ENCODE results near the gene FANCC.

DNA sequence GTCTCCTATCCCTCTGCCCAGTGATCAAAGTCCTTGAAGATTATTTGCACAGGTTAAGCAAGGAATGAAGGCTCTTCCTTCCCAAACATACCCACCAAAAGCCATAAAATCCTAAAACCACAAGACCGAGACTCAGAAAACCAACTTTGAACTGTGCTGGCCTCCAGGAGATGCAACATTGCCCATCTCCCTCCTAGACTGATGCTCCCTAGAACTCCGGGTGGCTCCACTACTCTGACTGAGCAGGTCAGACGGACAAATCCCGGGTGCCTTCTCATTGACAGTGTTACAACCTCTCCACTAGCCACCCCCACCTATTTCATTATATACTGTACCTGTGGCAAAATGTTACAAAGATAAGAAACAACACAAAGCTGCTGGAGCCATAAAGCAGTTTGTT is 110.1 kb downstream of the FANCC start:
- TF ChIP-seq, protein P1, sequence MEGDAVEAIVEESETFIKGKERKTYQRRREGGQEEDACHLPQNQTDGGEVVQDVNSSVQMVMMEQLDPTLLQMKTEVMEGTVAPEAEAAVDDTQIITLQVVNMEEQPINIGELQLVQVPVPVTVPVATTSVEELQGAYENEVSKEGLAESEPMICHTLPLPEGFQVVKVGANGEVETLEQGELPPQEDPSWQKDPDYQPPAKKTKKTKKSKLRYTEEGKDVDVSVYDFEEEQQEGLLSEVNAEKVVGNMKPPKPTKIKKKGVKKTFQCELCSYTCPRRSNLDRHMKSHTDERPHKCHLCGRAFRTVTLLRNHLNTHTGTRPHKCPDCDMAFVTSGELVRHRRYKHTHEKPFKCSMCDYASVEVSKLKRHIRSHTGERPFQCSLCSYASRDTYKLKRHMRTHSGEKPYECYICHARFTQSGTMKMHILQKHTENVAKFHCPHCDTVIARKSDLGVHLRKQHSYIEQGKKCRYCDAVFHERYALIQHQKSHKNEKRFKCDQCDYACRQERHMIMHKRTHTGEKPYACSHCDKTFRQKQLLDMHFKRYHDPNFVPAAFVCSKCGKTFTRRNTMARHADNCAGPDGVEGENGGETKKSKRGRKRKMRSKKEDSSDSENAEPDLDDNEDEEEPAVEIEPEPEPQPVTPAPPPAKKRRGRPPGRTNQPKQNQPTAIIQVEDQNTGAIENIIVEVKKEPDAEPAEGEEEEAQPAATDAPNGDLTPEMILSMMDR (IDR thresholded peaks at IDR 0.05; ENCODE audit: low read depth, low read length, missing input control): no peak
- TF ChIP-seq SP1 (IDR thresholded peaks at IDR 0.05) (no peak), TAF1 (conservative IDR thresholded peaks at IDR 0.05) (no peak), RAD21 (IDR thresholded peaks at IDR 0.05) (no peak), RXRA (IDR thresholded peaks at IDR 0.05) (no peak), JUND (IDR thresholded peaks at IDR 0.05) (no peak), GABPA (IDR thresholded peaks at IDR 0.05 in 1 of 2, conservative IDR thresholded peaks at IDR 0.05 in 1 of 2) (no peak), FOXA1 (IDR thresholded peaks at IDR 0.05) (no peak), NR2F2 (IDR thresholded peaks at IDR 0.05) (no peak)
- TF ChIP-seq, protein P2, sequence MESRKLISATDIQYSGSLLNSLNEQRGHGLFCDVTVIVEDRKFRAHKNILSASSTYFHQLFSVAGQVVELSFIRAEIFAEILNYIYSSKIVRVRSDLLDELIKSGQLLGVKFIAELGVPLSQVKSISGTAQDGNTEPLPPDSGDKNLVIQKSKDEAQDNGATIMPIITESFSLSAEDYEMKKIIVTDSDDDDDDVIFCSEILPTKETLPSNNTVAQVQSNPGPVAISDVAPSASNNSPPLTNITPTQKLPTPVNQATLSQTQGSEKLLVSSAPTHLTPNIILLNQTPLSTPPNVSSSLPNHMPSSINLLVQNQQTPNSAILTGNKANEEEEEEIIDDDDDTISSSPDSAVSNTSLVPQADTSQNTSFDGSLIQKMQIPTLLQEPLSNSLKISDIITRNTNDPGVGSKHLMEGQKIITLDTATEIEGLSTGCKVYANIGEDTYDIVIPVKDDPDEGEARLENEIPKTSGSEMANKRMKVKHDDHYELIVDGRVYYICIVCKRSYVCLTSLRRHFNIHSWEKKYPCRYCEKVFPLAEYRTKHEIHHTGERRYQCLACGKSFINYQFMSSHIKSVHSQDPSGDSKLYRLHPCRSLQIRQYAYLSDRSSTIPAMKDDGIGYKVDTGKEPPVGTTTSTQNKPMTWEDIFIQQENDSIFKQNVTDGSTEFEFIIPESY (IDR thresholded peaks at IDR 0.05): no peak
- TF ChIP-seq, protein P3, sequence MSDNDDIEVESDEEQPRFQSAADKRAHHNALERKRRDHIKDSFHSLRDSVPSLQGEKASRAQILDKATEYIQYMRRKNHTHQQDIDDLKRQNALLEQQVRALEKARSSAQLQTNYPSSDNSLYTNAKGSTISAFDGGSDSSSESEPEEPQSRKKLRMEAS (IDR thresholded peaks at IDR 0.05): no peak
- TF ChIP-seq, protein P4, sequence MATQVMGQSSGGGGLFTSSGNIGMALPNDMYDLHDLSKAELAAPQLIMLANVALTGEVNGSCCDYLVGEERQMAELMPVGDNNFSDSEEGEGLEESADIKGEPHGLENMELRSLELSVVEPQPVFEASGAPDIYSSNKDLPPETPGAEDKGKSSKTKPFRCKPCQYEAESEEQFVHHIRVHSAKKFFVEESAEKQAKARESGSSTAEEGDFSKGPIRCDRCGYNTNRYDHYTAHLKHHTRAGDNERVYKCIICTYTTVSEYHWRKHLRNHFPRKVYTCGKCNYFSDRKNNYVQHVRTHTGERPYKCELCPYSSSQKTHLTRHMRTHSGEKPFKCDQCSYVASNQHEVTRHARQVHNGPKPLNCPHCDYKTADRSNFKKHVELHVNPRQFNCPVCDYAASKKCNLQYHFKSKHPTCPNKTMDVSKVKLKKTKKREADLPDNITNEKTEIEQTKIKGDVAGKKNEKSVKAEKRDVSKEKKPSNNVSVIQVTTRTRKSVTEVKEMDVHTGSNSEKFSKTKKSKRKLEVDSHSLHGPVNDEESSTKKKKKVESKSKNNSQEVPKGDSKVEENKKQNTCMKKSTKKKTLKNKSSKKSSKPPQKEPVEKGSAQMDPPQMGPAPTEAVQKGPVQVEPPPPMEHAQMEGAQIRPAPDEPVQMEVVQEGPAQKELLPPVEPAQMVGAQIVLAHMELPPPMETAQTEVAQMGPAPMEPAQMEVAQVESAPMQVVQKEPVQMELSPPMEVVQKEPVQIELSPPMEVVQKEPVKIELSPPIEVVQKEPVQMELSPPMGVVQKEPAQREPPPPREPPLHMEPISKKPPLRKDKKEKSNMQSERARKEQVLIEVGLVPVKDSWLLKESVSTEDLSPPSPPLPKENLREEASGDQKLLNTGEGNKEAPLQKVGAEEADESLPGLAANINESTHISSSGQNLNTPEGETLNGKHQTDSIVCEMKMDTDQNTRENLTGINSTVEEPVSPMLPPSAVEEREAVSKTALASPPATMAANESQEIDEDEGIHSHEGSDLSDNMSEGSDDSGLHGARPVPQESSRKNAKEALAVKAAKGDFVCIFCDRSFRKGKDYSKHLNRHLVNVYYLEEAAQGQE (IDR thresholded peaks at IDR 0.05): no peak
- TF ChIP-seq, protein P5, sequence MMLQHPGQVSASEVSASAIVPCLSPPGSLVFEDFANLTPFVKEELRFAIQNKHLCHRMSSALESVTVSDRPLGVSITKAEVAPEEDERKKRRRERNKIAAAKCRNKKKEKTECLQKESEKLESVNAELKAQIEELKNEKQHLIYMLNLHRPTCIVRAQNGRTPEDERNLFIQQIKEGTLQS (IDR thresholded peaks at IDR 0.05): no peak

Measured in liver (tissue), 3 donors.